KG1 (cell line): ENCODE results near the gene ARAP1.

Experiments used
- DNase-seq: peaks from one replicate; lab custom pipeline; 2025; lab: John Stamatoyannopoulos, UW

Gene ARAP1

DNA sequence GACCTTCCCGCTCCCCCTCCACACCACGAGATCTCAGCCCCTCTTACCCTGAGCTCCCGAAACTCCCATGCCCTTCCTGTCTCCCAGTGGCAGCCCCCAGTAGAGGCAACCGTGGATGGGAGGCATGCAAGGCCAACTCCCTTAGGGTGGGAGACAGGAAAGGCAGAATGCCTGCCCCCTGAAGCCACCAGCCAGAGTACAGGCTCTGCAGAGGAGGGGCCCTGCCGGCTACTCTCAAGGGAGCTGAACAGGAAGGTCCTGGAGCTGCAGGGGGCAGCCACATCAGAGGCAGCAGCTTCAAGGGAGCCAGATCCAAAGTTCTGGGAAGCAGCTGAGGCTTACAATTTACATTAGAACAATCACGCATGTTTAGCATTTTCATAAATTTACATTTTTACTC is 116.3 kb downstream of the ARAP1 start:
- DNase-seq: no peak

DNA sequence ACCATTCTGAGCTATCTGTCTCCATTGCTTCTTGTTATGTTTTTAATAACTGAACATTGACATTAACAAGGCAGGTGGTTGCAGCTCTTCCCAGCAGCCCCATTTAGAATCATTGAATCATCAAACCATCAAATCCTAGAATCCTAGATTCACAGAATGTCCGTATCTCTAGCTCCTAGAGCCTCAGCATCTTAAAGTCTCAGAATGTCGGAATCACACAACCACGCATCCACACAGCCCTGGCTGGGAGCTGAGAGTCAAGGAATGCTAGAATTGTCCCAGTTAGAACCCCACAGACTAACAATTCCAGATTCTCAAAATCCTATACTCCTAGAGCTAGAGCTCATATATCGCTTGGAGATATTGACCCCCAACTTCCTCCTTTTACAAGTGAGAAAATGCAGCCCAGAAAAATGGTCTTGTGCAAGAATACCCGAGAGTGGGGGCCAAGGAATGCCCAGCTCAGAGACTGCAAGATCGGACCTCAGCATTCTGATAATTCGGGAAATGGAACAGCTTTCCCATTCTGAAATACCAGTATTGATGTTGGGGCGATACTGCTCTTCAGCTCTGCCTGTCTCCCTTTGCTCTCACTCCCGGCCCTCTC is 116.8 kb downstream of the ARAP1 start:
- DNase-seq: no peak
